Breast epithelium (tissue), 4 donors: ENCODE measurements around the gene MGAM2. TPM values are rescaled to one million over a fixed set of nuclear protein-coding genes. Genes with fewer than 3 reads are reported as not detected.

Source experiments
- DNase-seq, 2 donors: peaks; one replicate each; pipeline ENCODE4 v3.0.0-alpha.2; 2019; ENCODE audit warnings: low spot score in 2 of 2
- H3K27ac ChIP-seq, 2 donors: fragments of 200-600 bp; sonication (generic) in 1 of 2; one replicate each; pipeline ENCODE4 v1.5.1; 2016 to 2019; ENCODE audit warnings: mild to moderate bottlenecking in 1 of 2
- H3K27me3 ChIP-seq, 2 donors: fragments of 200-600 bp; sonication (generic) in 1 of 2; one replicate each; pipeline versions ENCODE4 v1.5.1 to v1.6.0; 2017 to 2019; ENCODE audit warnings: control low read depth in 1 of 2, mild to moderate bottlenecking in 1 of 2
- H3K36me3 ChIP-seq: fragments of 200-600 bp; one replicate; pipeline ENCODE4 v1.5.1; 2019
- H3K4me1 ChIP-seq, 2 donors: fragments of 200-600 bp; sonication (generic); one replicate each; pipeline ENCODE4 v1.5.1; 2016 to 2019; ENCODE audit warnings: control low read depth in 1 of 2
- H3K4me3 ChIP-seq, 3 donors: fragments of 200-600 bp; sonication (generic); 1 replicate in 2 of 3; 2 replicates in 1 of 3; pipeline ENCODE4 v1.5.1; 2016 to 2019; ENCODE audit warnings: mild to moderate bottlenecking in 3 of 3, moderate library complexity in 2 of 3
- H3K9me3 ChIP-seq, 2 donors: fragments of 200-600 bp; sonication (generic) in 1 of 2; one replicate each; pipeline ENCODE4 v1.5.1; 2016 to 2019; ENCODE audit warnings: control low read depth in 1 of 2
- CTCF ChIP-seq, 3 donors: fragments of 450-650 bp; IDR thresholded peaks; one replicate each; pipeline ENCODE4 v1.5.1; 2016 to 2017; ENCODE audit warnings: antibody characterized with exemption in 3 of 3, mild to moderate bottlenecking in 3 of 3, moderate library complexity in 3 of 3
- POLR2A ChIP-seq: fragments of 450-650 bp; IDR thresholded peaks from one replicate; pipeline ENCODE4 v1.6.1; 2016; ENCODE audit warnings: antibody characterized with exemption, mild to moderate bottlenecking, moderate library complexity
- POLR2AphosphoS5 ChIP-seq, 3 donors: sonication (generic); formaldehyde crosslinking; IDR thresholded peaks; one replicate each; pipeline ENCODE4 v1.6.1; 2017; ENCODE audit warnings: antibody characterized with exemption in 3 of 3
- intact Hi-C: fragments of 100-400 bp; cut with DNase I; formaldehyde crosslinking; loops from one replicate; pipeline ENCODE4 v1.15.1; 2023; ENCODE audit warnings: low total_unique reads
- total RNA-seq, 3 donors: library from RNA; depleted of rRNA; stranded (reverse); fragments of >200 nt; gene quantifications; one replicate each; pipeline ENCODE4 v1.1.0, GENCODE V29; 2016

The MGAM2 gene
- 1 to 10 TPM in 2 of 3 donors, under 1 TPM in 1; under 0.01 to 2.9 (median 2.3) TPM for total RNA-seq

- H3K36me3 ChIP-seq = no peaks in the 10 kb centered on the region
- H3K4me1 ChIP-seq = no peaks in the 10 kb centered on the region
- no peak for DNase-seq
- H3K4me3 ChIP-seq = no peak within 1 kb of the TSS
- TF ChIP-seq POLR2AphosphoS5 (IDR thresholded peaks at IDR 0.05) = no peak
- no peaks in the 10 kb centered on the region for H3K9me3 ChIP-seq
- intact Hi-C loops = no loop called here
- no peaks in the 10 kb centered on the region for H3K27me3 ChIP-seq
- H3K27ac ChIP-seq = no peak within 1 kb of the TSS
These were observed at the start of gene MGAM2 for GRCh38 chr7:142111499-142111898. Gene MGAM2, plus strand, starts transcription at chr7:142111718. Its CDS starts 5,156 bp downstream, at chr7:142116874.

- TF ChIP-seq POLR2A (no peak), CTCF (IDR thresholded peaks at IDR 0.05) (no peak), POLR2AphosphoS5 (IDR thresholded peaks at IDR 0.05) (no peak)
- intact Hi-C loops = no loop called here
- Histone ChIP-seq H3K4me3 (no peak overlapping the region), H3K36me3 (no peaks in the 10 kb centered on the region), H3K27me3 (no peaks in the 10 kb centered on the region), H3K27ac (no peak overlapping the region), H3K9me3 (no peaks in the 10 kb centered on the region), H3K4me1 (no peaks in the 10 kb centered on the region)
- DNase-seq = no peak
These were observed 47.7 kb upstream of the MGAM2 start for GRCh38 chr7:142063551-142064442.

- H3K27ac ChIP-seq = no peak overlapping the region
- H3K36me3 ChIP-seq = no peaks in the 10 kb centered on the region
- DNase-seq = no peak
- no peak overlapping the region for H3K4me3 ChIP-seq
- intact Hi-C loops = no loop called here
- TF ChIP-seq CTCF (IDR thresholded peaks at IDR 0.05) (no peak), POLR2A (no peak), POLR2AphosphoS5 (IDR thresholded peaks at IDR 0.05) (no peak)
- no peaks in the 10 kb centered on the region for H3K27me3 ChIP-seq
- H3K4me1 ChIP-seq = no peaks in the 10 kb centered on the region
- H3K9me3 ChIP-seq = no peaks in the 10 kb centered on the region
These were observed 45.0 kb upstream of the MGAM2 start for GRCh38 chr7:142066536-142066935.

GRCh38 chr7:142077762-142078161, 33.8 kb upstream of the MGAM2 start:
- Histone ChIP-seq H3K36me3 (no peaks in the 10 kb centered on the region), H3K4me1 (no peaks in the 10 kb centered on the region), H3K27ac (no peak overlapping the region), H3K9me3 (no peaks in the 10 kb centered on the region), H3K4me3 (no peak overlapping the region), H3K27me3 (no peaks in the 10 kb centered on the region)
- intact Hi-C loops = no loop called here
- no peak for DNase-seq
- TF ChIP-seq POLR2AphosphoS5 (IDR thresholded peaks at IDR 0.05) = no peak

- no peak for TF ChIP-seq POLR2A
- TF ChIP-seq CTCF (IDR thresholded peaks at IDR 0.05) = no peak
- no peak for TF ChIP-seq POLR2AphosphoS5 (IDR thresholded peaks at IDR 0.05)
- no peaks in the 10 kb centered on the region for H3K9me3 ChIP-seq
- intact Hi-C loops = no loop called here
- no peaks in the 10 kb centered on the region for H3K27me3 ChIP-seq
- H3K4me3 ChIP-seq = no peak overlapping the region
- H3K36me3 ChIP-seq = no peaks in the 10 kb centered on the region
- no peak for DNase-seq
- no peaks in the 10 kb centered on the region for H3K4me1 ChIP-seq
- H3K27ac ChIP-seq = no peak overlapping the region
These were observed 27.9 kb upstream of the MGAM2 start for GRCh38 chr7:142083605-142084004.

GRCh38 chr7:142085428-142085827, 26.1 kb upstream of the MGAM2 start:
- intact Hi-C loops = no loop called here
- H3K4me3 ChIP-seq = no peak overlapping the region
- DNase-seq = no peak
- TF ChIP-seq CTCF (IDR thresholded peaks at IDR 0.05) = no peak
- TF ChIP-seq POLR2AphosphoS5 (IDR thresholded peaks at IDR 0.05) = no peak
- no peak for TF ChIP-seq POLR2A
- H3K27ac ChIP-seq = no peak overlapping the region
- no peaks in the 10 kb centered on the region for H3K9me3 ChIP-seq
- no peaks in the 10 kb centered on the region for H3K4me1 ChIP-seq
- H3K36me3 ChIP-seq = no peaks in the 10 kb centered on the region
- no peaks in the 10 kb centered on the region for H3K27me3 ChIP-seq
